ENCODE data around the gene DLG2.

GRCh38 chr11:84339796-84340195 lies 1287.3 kb downstream of the DLG2 start:
- TF ChIP-seq, protein P1, sequence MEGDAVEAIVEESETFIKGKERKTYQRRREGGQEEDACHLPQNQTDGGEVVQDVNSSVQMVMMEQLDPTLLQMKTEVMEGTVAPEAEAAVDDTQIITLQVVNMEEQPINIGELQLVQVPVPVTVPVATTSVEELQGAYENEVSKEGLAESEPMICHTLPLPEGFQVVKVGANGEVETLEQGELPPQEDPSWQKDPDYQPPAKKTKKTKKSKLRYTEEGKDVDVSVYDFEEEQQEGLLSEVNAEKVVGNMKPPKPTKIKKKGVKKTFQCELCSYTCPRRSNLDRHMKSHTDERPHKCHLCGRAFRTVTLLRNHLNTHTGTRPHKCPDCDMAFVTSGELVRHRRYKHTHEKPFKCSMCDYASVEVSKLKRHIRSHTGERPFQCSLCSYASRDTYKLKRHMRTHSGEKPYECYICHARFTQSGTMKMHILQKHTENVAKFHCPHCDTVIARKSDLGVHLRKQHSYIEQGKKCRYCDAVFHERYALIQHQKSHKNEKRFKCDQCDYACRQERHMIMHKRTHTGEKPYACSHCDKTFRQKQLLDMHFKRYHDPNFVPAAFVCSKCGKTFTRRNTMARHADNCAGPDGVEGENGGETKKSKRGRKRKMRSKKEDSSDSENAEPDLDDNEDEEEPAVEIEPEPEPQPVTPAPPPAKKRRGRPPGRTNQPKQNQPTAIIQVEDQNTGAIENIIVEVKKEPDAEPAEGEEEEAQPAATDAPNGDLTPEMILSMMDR (IDR thresholded peaks at IDR 0.05) = no peak
- TF ChIP-seq POLR2A (IDR thresholded peaks at IDR 0.05; ENCODE audit: low read depth) = no peak
- TF ChIP-seq EP300 (IDR thresholded peaks at IDR 0.05) = no peak
